NT2/D1 (cell line): ENCODE results near the gene ISX.

Source experiments
- YY1 ChIP-seq: IDR thresholded peaks from 2 replicates; pipeline ENCODE4 v1.6.1; 2011; ENCODE audit not compliant: insufficient read length, insufficient read depth
- ZNF274 ChIP-seq: IDR thresholded peaks from 2 replicates; pipeline ENCODE4 v1.6.1; 2011; ENCODE audit warnings: mild to moderate bottlenecking, low read depth, low read length

DNA sequence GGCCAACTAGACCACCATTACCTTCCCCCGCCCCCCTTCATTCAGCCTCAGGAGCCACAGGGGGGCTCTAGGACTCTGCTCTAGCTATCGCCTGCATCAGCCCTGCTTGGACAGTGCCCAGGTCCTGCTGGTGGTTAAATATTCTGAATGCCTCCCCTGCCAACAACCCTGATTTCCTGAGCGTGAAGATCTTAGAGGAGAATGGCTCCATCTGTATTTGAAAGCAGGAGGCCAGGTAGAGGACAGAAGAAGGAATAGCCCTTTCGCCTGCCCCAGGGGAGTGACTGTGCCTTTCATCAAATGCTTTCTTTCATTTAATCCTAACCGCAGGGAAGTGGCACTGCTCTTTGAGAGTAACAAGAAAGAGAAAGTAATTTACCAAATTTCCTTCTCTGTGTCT lies 69.2 kb downstream of the ISX start:
- TF ChIP-seq ZNF274 (no peak), YY1 (no peak)
